Hepatocyte (in vitro differentiated cells): Measurements from ENCODE around the gene GRID2. TPM values are rescaled to one million over a fixed set of nuclear protein-coding genes. Genes with fewer than 3 reads are reported as not detected.

Source experiments
- DNase-seq: peaks from one replicate; pipeline ENCODE4 v3.0.0-alpha.2; 2016; ENCODE audit warnings: low spot score
- H2AFZ ChIP-seq: fragments of 200-600 bp; sonication (generic); 2 replicates; pipeline ENCODE4 v1.6.0; 2016; ENCODE audit warnings: antibody characterized with exemption, mild to moderate bottlenecking
- H3K27ac ChIP-seq: fragments of 200-600 bp; sonication (generic); 2 replicates; pipeline ENCODE4 v1.5.1; 2016; ENCODE audit warnings: mild to moderate bottlenecking
- H3K27me3 ChIP-seq: fragments of 200-600 bp; sonication (generic); 2 replicates; pipeline ENCODE4 v1.6.1; 2016
- H3K36me3 ChIP-seq: fragments of 200-600 bp; sonication (generic); replicated peaks from 2 replicates; pipeline ENCODE4 v1.5.1; 2016; ENCODE audit warnings: low read depth; ENCODE audit not compliant: insufficient read depth
- H3K4me1 ChIP-seq: fragments of 200-600 bp; sonication (generic); 2 replicates; pipeline ENCODE4 v1.5.1; 2016; ENCODE audit warnings: mild to moderate bottlenecking, moderate library complexity; ENCODE audit not compliant: insufficient read depth
- H3K4me2 ChIP-seq: fragments of 200-600 bp; sonication (generic); 2 replicates; pipeline ENCODE4 v1.6.0; 2016
- H3K4me3 ChIP-seq: fragments of 200-600 bp; sonication (generic); 2 replicates; pipeline ENCODE4 v1.5.1; 2016; ENCODE audit warnings: mild to moderate bottlenecking
- H3K79me2 ChIP-seq: fragments of 200-600 bp; sonication (generic); 2 replicates; pipeline ENCODE4 v1.6.0; 2017; ENCODE audit warnings: mild to moderate bottlenecking
- H3K9me2 ChIP-seq: fragments of 200-600 bp; sonication (generic); replicated peaks from 2 replicates; pipeline ENCODE4 v1.6.0; 2017; ENCODE audit warnings: mild to moderate bottlenecking; ENCODE audit not compliant: insufficient read depth
- H3K9me3 ChIP-seq: fragments of 200-600 bp; sonication (generic); 2 replicates; pipeline ENCODE4 v1.5.1; 2016; ENCODE audit warnings: low read depth, mild to moderate bottlenecking
- H4K20me1 ChIP-seq: fragments of 200-600 bp; sonication (generic); 2 replicates; pipeline ENCODE4 v1.6.0; 2016; ENCODE audit warnings: mild to moderate bottlenecking; ENCODE audit not compliant: insufficient read depth, poor library complexity, severe bottlenecking
- CTCF ChIP-seq: fragments of 200-600 bp; sonication (generic); IDR thresholded peaks from 2 replicates; pipeline ENCODE4 v1.5.1; 2016; ENCODE audit warnings: antibody characterized with exemption, mild to moderate bottlenecking; ENCODE audit not compliant: poor library complexity
- EZH2 ChIP-seq: fragments of 200-600 bp; sonication (generic); IDR thresholded peaks from 2 replicates; pipeline ENCODE4 v1.6.1; 2016; ENCODE audit warnings: antibody characterized with exemption, mild to moderate bottlenecking, borderline replicate concordance
- EZH2phosphoT487 ChIP-seq: fragments of 200-600 bp; sonication (generic); IDR thresholded peaks from one replicate; pipeline ENCODE4 v1.6.1; 2018; ENCODE audit warnings: antibody characterized with exemption, mild to moderate bottlenecking, low read depth, moderate library complexity; ENCODE audit not compliant: unreplicated experiment, severe bottlenecking
- WGBS: methylation state at CpG from one replicate; pipeline ENCODE4 v1.1.6; 2016; ENCODE audit warnings: low lambda C conversion rate; ENCODE audit errors: missing lambda C conversion rate; 5-methylcytosine and 5-hydroxymethylcytosine counted together
- polyA plus RNA-seq: library from polyadenylated mRNA; unstranded; fragments of >200 nt; fragmentation: Nextera tagmentation; extraction: Ambion mirVana; gene quantifications from 2 replicates; pipeline ENCODE4 v1.2.1, GENCODE V29; 2016
- total RNA-seq: library from RNA; depleted of rRNA; stranded (reverse); fragments of >200 nt; gene quantifications from 2 replicates; pipeline ENCODE4 v1.2.3, GENCODE V29; 2014

The GRID2 gene
- total and polyA plus RNA-seq, 2 experiments from 2014 or later: 0.53 to 3.5 TPM

- H3K27ac ChIP-seq: peak overlapping the region; percentile 22
- H3K9me2 ChIP-seq: no peaks in the 10 kb centered on the region
- H3K27me3 ChIP-seq: no peaks in the 10 kb centered on the region
- no peaks in the 10 kb centered on the region for H3K9me3 ChIP-seq
- no peak overlapping the region for H2AFZ ChIP-seq
- H3K79me2 ChIP-seq: no peaks in the 10 kb centered on the region
- no peak overlapping the region for H3K4me3 ChIP-seq
- TF ChIP-seq EZH2phosphoT487: no peak
- TF ChIP-seq CTCF: peak; percentile 43
- no peaks in the 10 kb centered on the region for H3K4me1 ChIP-seq
- no peaks in the 10 kb centered on the region for H3K36me3 ChIP-seq
- H4K20me1 ChIP-seq: no peaks in the 10 kb centered on the region
- WGBS: 79% methylated on average over 6 of the region's 6 CpGs
- H3K4me2 ChIP-seq: no peak overlapping the region
- peak; percentile 47 for DNase-seq
These were observed 1406.5 kb downstream of the GRID2 start for GRCh38 chr4:93710101-93710846.

GRCh38 chr4:93710847-93711430 is 1407.2 kb downstream of the GRID2 start:
- H3K4me2 ChIP-seq: no peak overlapping the region
- H2AFZ ChIP-seq: no peak overlapping the region
- H4K20me1 ChIP-seq: no peaks in the 10 kb centered on the region
- no peaks in the 10 kb centered on the region for H3K9me2 ChIP-seq
- no peaks in the 10 kb centered on the region for H3K27me3 ChIP-seq
- H3K27ac ChIP-seq: peak overlapping the region; percentile 22
- no peak for TF ChIP-seq EZH2
- TF ChIP-seq CTCF: no peak
- no peak for TF ChIP-seq EZH2phosphoT487
- H3K9me3 ChIP-seq: no peaks in the 10 kb centered on the region
- H3K4me3 ChIP-seq: no peak overlapping the region
- WGBS: 88% methylated on average over 2 of the region's 2 CpGs
- H3K36me3 ChIP-seq: no peaks in the 10 kb centered on the region
- no peak for DNase-seq
- no peaks in the 10 kb centered on the region for H3K4me1 ChIP-seq
- H3K79me2 ChIP-seq: no peaks in the 10 kb centered on the region

- H3K4me3 ChIP-seq: no peak overlapping the region
- TF ChIP-seq CTCF (no peak), EZH2 (no peak), EZH2phosphoT487 (no peak)
- WGBS: 92% methylated on average over 1 of the region's 1 CpG
These were observed 1414.5 kb downstream of the GRID2 start for GRCh38 chr4:93718233-93718632.

More at GRCh38 chr4:93718233-93718632, 1414.5 kb downstream of the GRID2 start:
- Histone ChIP-seq H3K4me1 (no peaks in the 10 kb centered on the region), H4K20me1 (no peaks in the 10 kb centered on the region), H3K9me2 (no peaks in the 10 kb centered on the region), H3K4me2 (no peak overlapping the region), H2AFZ (no peak overlapping the region), H3K27me3 (no peaks in the 10 kb centered on the region), H3K27ac (no peak overlapping the region), H3K9me3 (no peaks in the 10 kb centered on the region), H3K79me2 (no peaks in the 10 kb centered on the region), H3K36me3 (no peaks in the 10 kb centered on the region)
- DNase-seq: no peak
